Endometrium (tissue), 2 donors: ENCODE results near the gene CCDC160.
"Not testable (repeated sequence)": the region's sequence is repeated elsewhere in the genome, so short reads cannot be mapped to it uniquely, and the experiment has no call there.

ENCODE experiments used
- FAIRE-seq: peaks from 2 replicates; lab custom pipeline; 2012; peaks lifted over from hg19 to GRCh38; lab: Jason Lieb, UNC
- donor health status: control.
- donor health status: control.

The CCDC160 gene

DNA sequence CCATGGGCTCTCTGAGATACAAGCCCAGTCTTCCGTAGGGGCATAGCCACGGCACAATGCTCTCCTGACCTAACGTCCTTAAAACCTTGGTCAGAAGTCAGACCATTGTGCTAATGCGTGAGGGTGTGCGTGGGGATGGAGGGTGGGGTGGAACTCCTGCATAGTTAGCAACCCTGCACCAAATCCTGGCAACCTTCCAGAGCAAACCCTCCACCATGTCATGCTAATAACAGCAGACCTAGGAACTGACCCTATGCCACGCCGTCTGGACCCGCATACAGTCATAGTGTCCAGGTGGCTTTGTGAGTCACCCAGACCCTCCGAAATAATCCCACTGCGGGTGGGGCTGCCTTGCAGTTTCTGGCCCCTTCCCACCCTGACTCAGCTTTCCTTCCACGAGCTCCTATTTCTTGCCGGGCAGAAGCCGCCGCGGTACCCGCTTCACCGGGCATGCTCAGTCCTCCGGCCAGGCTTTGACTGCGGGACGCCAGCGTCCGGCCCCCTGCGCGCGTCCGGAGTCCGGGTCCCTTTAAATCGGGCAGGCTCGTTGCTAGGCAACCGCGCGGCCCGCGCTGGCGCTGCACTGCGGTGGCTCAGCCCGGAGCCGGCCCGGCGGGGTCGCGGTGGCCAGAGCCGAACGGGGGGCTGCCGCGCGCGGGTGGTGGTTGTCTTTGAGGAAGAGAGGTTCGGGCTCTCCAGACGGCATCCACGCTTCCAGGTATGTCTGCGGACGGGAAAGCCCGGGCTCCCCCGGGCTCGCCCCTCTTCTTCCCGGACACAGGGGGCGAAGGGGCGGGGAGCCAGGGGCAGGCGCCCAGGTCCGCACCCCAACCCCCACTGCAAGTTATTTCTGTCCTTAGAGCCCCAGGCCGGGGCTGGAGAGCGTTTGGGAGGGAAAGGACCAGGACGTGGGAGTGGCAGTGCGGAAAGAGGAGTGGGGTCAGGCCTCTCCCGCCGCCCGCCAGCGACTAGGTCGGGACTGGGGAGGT, at the start of gene CCDC160:
Gene CCDC160, plus strand, starts transcription at position 557 of the 989 bp plus-strand sequence. CDS start 7,619 bp downstream, outside the sequence.
- no peak for FAIRE-seq

DNA sequence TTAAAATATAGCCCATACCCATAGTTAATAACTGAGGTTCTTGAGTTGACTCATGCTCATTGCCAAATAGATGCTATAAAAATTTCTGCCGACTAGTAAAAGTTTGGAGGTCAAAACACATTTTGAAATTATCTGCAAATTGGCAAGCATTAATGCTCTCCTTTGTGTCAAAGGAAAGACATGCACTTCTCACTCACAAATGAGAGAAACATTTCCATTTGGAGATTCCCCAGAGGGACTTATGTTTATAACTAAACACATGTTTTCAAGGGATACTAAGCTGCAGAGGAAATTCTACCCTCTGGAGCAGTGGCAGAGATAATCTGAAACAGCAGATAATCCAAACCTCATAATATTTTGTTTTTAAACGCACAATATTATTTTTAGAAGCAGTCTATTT, 45.7 kb upstream of the CCDC160 start:
- no peak for FAIRE-seq

DNA sequence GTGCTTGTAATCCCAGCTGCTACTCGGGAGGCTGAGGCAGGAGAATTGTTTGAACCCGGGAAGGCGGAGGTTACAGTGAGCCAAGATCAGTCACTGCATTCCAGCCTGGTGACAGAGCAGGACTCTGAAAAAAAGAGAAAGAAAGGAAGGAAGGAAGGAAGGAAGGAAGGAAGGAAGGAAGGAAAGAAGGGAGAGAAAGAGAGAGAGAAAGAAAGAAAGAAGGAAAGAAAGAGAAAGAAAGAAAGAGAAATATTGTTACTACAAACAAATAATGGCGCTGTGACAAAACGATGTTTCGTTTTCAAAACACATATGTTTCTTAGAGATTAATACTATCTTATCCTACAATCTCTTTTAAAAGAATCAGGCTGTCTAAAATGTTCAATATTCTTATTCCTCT, 42.1 kb upstream of the CCDC160 start:
- no peak for FAIRE-seq

DNA sequence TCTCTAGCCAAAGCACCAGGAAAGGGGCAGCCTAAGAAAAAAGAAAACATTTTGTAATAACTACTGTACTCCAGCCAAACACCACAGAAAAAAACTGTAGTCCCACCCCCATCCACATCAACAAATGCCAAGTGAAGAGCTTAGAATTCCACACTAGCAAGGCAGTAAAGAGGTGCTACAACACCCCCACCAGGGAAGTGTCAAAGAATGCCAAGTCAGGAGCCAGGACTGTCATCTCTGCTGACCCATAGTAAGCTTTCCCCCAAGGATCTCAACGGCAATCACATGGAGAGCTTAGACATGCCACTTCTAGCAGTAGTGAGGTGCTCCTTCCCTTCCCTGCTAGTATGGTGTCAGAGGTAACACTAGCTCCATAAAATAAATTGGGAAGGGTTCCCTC, 34.4 kb upstream of the CCDC160 start:
- no peak for FAIRE-seq

DNA sequence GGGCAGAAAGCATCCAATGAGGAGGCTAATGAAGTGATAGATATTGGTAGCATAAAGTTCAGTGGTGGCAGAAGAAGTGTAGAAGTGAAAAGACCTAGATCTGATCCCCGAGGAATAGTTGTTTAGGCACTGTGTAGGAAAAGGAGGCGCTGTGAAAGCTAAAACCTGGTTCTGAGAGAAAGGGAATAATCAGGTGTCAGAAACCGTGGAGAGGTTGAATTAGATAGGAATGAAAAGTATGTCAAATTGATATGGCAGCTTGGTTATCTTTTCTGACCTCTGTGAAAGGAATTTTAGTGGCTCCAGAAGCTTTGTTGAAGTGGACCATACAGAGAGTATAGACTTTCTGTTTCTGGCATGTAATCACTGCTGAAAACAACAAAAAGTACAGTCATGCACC, 30.8 kb upstream of the CCDC160 start:
- FAIRE-seq: no peak

DNA sequence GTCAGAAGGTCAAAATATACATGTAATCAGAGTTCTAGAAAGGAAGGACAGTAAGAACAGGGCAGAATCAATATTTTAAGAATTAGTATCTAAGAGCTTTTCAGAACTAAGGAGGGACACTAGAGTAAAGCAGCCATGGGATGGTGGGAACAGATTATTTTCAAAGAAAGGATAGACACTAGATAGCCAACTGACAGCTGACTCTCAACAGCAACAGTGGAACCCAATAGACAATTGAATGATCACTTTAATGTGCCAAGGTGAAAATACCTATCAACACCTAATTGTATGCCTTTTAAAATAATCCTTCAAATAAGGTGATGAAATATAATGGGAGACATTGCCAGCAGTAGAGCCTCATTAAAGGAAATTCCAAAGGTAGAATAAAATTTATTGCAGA, 26.5 kb upstream of the CCDC160 start:
- FAIRE-seq: no peak

DNA sequence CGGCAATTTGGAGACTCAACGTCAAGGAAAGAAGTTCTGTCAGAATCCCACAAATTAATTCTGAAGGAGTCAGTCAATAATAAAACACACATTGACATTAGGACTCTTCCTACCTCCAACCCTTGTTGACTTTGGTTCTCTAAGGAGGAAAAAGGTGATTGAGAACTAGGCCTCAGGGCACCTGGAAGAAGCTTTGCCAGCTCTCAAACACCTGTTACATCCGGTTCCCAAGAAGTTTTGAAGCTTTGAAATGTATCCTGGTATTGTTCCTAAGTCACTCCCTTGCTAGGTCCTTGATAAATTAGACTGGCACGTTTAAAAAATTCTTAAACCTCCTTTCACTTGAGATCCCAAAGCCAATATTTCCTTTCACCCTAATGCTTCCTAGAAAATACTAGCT, 1.7 kb upstream of the CCDC160 start:
- FAIRE-seq: no peak

DNA sequence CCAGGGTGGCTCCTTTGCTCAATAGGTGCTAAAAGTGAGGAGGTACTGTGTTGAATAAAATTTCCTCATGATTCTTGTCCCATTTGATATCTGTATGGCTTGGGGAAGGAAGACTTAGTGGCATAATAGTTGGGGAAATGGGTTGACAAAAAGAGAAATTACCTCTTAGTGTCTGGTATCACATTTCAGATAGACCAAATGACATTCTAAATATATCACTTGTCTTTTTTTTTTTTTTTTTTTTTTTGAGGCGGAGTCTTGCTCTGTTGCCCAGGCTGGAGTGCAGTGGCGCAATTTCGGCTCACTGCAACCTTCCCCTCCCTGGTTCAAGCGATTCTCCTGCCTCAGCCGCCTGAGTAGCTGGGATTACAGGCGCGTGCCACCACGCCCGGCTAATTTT, 1.2 kb downstream of the CCDC160 start:
- FAIRE-seq: not testable (repeated sequence)

DNA sequence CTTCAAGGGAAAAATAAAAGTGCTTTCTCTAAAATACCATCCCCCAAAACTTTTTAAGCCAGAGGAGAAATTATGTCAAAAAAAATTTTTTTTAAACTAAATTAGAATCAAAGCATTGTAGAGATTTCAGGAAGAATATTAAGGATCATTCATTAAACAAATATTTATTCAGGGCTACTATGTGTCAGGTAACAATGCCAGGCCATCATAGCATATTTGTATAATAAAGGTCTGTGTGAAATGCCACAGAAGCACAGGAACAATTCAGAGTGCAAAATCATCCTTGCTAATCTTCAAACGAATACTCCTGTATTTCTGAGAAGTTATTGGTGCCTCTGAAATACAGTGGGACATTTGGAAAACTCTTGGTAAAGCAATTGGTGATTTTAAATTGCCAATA, 2.0 kb downstream of the CCDC160 start:
- no peak for FAIRE-seq

DNA sequence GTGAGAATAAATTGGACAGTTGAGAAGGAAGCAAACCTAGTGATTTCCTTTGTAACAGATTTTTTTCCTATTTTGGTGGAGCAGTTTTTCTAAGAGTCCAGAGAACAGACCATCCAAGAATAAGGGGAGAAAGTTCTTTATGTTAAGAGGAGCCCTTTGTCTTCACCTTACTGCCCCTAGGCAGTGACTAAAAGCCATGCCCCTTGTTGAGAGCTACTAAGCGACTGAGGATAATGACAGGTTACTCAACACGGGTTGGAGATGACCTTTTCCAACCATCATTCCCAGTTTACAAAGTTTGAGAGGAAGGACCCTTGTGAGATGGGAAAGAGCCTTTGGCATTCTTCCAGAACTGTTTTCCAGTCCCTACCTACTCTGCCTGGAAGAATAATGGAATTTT, 3.2 kb downstream of the CCDC160 start:
- no peak for FAIRE-seq

DNA sequence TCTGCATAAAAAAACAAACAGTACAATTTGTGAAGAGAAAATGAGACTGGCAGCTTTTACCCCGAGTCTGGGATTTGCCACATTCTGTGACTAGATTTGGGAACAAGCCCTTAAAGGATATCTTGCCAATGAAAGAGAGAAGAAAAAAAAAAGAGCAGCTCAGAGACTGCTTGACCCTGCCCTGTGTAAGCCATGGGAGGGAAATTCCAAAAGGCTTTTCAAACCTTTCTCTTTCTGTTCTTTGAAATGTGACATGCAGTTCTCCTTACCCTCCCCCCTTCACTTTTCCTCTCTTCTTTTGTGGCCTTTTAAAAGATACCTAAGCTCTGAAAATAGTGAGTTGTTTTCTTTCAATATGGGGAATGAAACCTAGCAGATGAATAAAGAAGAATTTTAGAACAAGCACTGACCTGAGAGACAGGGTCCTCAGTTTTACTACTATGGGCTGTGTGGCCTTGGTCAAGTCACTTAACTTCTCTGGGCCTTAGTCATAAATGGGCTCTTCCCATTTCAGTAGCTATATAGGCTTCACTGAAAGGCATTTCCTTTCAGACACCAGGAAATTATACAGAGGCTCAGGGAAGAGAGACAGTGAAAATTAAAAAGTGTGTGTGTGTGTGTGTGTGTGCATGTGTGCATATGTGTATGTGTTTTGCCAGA, 5.1 kb downstream of the CCDC160 start:
- no peak for FAIRE-seq

DNA sequence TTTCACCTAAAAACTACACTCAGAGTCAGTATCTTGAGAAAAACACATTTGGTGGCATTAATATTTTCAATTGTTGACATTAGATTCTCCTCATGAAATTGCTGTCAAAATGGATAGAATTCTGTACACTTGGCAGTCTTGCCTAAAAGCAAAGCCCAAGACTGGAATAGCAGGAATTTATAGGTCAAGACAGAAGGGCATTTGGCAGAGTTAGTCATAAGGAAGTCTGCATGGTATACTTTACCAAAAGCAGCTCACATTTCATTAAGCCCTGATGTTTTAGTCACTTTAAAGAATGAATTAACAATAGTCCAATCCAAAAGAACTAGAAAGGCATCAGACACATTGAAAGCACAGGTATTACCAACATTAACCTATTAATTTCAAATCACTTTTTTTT, 7.1 kb downstream of the CCDC160 start:
- FAIRE-seq: no peak

DNA sequence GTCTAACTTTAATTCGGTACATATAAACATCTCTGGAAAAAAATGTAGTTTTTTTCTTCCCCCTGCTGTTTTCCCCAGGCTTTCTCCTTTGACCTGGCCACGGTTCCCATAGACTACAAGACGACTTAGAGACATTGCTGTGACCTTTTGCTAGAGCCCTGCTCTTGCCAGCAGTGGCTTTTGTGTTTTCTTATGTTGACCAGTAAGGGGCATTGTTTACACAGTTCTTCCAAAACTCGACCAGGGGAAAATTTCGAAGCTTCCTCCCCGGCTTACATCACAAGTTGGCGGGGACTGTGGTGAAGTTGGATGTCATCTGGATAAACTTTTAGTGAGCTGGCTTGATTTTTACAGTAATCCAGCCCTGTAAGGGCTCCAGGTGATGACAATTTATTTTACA, 9.3 kb downstream of the CCDC160 start:
- no peak for FAIRE-seq

DNA sequence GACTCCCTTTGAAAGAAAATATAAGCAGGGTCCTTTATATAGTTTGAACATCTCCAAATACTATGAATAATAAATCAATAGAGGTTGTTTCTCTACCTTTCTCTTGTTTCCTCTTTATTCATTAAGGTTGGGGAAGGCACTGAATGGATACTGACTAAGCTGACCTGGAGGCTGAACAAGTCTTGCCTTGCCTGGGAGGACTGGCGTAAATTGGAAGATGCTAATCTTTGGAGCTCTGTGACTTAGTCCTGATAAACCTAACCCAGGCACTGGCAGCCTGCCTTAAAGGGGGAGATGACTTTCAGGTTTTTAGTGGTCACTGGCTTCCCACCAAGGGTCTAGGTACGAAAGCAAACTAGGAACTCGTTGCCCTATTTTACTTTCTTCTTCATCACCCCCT, 10.5 kb downstream of the CCDC160 start:
- FAIRE-seq: no peak

DNA sequence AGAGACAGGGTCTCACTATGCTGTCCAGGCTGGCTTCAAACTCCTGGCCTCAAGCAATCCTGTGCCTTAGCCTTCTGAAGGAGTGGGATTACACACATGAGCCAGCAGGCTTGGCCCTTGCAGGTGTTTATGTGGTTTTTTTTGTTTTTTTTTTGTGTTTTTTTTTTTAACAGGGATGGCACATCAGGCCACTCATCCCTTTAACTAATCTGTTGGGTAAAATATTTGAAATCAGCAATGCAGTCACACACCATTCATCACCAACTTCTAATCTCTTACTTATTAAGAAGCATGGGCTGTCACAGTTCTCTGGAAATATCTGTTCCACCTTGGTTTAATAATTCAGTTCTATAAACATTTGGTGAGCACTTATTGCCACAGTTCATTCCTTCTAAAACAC, 12.3 kb downstream of the CCDC160 start:
- no peak for FAIRE-seq

DNA sequence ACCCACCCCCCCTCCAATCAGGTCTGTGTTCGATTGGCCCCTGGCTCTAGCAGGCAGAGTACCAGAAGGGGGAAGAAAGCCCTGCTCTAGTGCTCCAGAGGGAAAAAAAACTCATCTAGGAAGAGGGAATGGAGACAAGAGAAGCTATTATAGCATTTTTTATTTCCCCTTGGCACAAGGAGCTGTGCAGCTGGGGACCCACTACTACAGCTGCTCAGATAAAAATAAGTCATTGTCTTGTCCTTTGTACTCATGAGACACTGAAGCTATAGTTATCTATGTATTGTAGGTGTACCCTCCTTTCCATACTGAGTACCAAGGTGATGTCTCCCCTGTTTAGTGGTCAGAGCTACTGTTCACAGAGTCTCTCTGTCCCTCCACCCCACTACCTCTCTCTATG, 14.3 kb downstream of the CCDC160 start:
- no peak for FAIRE-seq

DNA sequence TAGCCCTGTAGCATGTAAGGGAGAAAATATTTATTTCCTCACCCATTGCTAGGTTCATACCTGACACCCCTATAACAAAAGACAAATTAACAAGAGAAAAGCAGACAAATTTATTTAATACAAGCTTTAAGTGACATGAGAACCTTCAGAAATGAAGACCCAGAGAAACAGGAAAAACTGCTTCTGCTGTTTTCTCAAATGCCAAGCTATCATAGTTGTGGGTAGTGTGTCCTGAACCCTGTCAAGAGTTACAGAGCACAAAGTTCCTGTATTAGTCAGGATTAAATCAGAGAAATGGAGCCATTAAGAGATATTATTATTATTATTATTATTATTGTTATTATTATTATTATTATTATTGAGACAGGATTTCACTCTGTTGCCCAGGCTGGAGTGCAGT, 17.5 kb downstream of the CCDC160 start:
- FAIRE-seq: no peak

DNA sequence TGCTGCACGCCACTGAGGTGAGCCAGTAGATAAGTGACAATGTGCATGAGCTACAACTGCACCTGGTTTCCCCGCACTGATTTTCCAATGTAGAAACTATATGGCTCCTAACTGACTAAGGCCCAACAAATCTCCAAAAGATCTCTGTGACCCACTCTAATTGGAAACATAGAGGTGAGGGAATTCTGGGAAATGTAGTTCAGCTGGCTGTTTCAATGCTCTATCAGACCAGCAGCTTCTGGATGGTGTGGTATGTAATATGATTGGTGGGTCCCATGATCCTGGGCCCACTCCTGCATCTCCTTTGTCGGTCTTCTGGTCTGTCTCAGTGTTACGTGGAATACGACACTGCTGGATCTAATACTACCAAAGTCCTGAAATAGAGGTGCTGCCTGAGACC, 18.6 kb downstream of the CCDC160 start:
- FAIRE-seq: no peak

DNA sequence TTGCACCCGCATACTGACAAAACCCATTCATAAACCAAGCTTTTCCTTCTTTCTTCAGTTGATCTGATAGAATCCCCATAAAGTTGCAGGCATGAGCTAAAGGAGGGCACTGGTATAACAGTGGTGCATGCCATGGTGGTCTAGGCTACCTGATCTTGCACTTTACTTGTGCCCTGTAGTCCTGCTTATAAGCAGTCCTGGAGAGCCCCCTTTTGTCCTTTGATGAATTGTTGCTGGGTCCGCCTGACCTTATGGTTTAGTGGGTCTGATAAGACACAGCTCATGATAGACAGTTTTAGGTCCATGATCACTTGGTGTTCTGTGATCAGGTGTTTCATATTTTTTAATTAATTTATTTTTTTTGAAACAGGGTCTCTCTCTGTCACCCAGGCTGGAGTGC, 19.7 kb downstream of the CCDC160 start:
- FAIRE-seq: no peak

DNA sequence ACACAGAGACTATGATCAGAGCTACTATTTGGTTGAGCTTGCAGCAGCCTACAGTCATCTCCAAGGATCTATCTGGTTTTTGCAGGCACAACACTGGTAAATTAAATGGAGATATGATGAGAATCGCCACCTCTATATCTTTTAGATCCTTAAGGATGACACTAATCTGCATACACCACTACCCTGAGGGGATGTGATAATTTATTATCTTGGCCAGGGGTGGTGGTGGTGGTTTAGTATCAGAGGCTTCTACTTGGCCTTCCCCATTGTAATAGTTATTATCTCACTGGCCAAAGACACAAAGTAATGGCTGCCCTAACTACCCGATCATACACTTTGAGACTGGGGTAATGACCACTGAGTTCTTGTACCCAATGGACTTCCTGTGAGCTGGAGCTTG, 21.2 kb downstream of the CCDC160 start:
- FAIRE-seq: no peak

DNA sequence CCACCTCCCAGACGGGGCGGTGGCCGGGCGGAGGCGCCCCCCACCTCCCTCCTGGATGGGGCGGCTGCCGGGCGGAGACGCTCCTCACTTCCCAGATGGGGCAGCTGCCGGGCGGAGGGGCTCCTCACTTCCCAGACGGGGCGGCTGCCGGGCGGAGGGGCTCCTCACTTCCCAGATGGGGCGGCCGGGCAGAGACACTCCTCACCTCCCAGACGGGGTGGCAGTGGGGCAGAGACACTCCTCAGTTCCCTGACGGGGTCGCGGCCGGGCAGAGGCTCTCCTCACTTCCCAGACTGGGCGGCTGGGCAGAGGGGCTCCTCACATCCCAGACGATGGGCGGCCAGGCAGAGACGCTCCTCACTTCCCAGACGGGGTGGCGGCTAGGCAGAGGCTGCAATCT, 49.0 kb downstream of the CCDC160 start:
- not testable (repeated sequence) for FAIRE-seq

DNA sequence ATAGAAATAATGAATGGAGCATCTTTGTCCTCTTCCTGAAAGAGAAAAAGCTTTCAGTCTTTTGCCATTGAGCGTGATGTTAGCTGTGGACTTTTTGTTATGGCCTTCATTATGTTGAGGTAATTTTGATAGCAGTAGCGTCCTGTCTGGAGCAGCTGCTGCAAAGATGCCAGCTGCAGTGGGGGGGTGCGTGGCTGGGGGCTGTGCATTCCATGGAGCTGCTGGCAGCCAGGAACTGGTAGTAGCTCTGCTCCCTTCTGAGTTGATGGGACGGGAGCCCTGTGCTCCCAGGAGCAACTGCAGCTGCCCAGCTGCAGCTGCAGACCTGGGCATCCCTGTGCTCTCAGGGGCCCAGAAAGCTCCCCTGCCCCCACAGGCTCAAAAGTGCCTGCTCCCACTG, 50.4 kb downstream of the CCDC160 start:
- no peak for FAIRE-seq

DNA sequence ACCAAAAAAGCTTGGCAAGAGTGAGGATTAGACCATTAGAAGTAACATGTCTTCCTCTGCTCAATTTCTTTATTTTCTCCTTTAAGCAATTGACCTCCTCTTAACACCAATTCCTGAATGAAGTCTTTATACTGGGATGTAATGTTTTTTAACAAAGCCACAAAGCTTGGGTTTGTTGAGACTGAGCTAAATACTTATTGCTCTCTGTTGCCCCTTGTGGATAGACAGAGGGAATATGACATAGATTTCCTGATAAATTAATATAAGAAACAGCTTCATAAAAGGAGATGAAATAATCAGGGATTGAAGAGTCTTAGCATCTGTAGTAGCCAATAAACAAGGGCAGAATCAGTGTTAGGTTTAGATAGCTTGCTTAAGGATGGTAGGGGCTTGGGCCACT, 57.6 kb downstream of the CCDC160 start:
- no peak for FAIRE-seq
